Smooth muscle cell (in vitro differentiated cells): Measurements from ENCODE around the gene TBX5. TPM values are rescaled to one million over a fixed set of nuclear protein-coding genes. Genes with fewer than 3 reads are reported as not detected.

ENCODE experiments used
- DNase-seq: peaks from one replicate; lab custom pipeline; 2025; ENCODE audit not compliant: unreplicated experiment; lab: John Stamatoyannopoulos, UW
- H2AFZ ChIP-seq: fragments of 200-600 bp; sonication (generic); 2 replicates; pipeline ENCODE4 v1.6.0; 2016; ENCODE audit warnings: antibody characterized with exemption, low read depth, mild to moderate bottlenecking
- H3F3A ChIP-seq: fragments of 200-600 bp; sonication (generic); 2 replicates; pipeline ENCODE4 v1.6.0; 2017; ENCODE audit warnings: antibody characterized with exemption, low read depth
- H3K27ac ChIP-seq: fragments of 200-600 bp; sonication (generic); 2 replicates; pipeline ENCODE4 v1.5.1; 2016; ENCODE audit warnings: low read depth, mild to moderate bottlenecking
- H3K27me3 ChIP-seq: fragments of 200-600 bp; sonication (generic); 2 replicates; pipeline ENCODE4 v1.6.1; 2016; ENCODE audit warnings: low read depth, mild to moderate bottlenecking
- H3K36me3 ChIP-seq: fragments of 200-600 bp; sonication (generic); 2 replicates; pipeline ENCODE4 v1.5.1; 2016; ENCODE audit warnings: low read depth
- H3K4me1 ChIP-seq: fragments of 200-600 bp; sonication (generic); 2 replicates; pipeline ENCODE4 v1.5.1; 2016; ENCODE audit warnings: low read depth
- H3K4me2 ChIP-seq: fragments of 200-600 bp; sonication (generic); 2 replicates; pipeline ENCODE4 v1.6.0; 2016; ENCODE audit warnings: mild to moderate bottlenecking
- H3K4me3 ChIP-seq: fragments of 200-600 bp; sonication (generic); 2 replicates; pipeline ENCODE4 v1.5.1; 2016; ENCODE audit warnings: mild to moderate bottlenecking
- H3K79me2 ChIP-seq: fragments of 200-600 bp; sonication (generic); 2 replicates; pipeline ENCODE4 v1.6.0; 2016; ENCODE audit warnings: low read depth, mild to moderate bottlenecking
- H3K9ac ChIP-seq: fragments of 200-600 bp; sonication (generic); 2 replicates; pipeline ENCODE4 v1.6.0; 2016; ENCODE audit warnings: low read depth
- H3K9me3 ChIP-seq: fragments of 200-600 bp; sonication (generic); replicated peaks from 2 replicates; pipeline ENCODE4 v1.5.1; 2016; ENCODE audit warnings: low read depth
- H4K20me1 ChIP-seq: fragments of 200-600 bp; sonication (generic); 2 replicates; pipeline ENCODE4 v1.6.0; 2016; ENCODE audit warnings: low read depth
- WGBS: methylation state at CpG from one replicate; pipeline ENCODE4 v1.1.7; 2016; ENCODE audit warnings: low lambda C conversion rate; 5-methylcytosine and 5-hydroxymethylcytosine counted together
- polyA plus RNA-seq: library from polyadenylated mRNA; unstranded; fragments of >200 nt; fragmentation: Nextera tagmentation; extraction: Ambion mirVana; gene quantifications from 2 replicates; pipeline ENCODE4 v1.2.1, GENCODE V29; 2016
- total RNA-seq: library from RNA; depleted of rRNA; stranded (reverse); fragments of >200 nt; gene quantifications from 2 replicates; pipeline ENCODE4 v1.2.3, GENCODE V29; 2014
- TF ChIP-seq, protein P1 (sequence below): fragments of 200-600 bp; sonication (generic); IDR thresholded peaks from 2 replicates; pipeline ENCODE4 v1.5.1; 2017; ENCODE audit warnings: borderline replicate concordance, mild to moderate bottlenecking, antibody characterized with exemption; ENCODE audit not compliant: insufficient read depth, poor library complexity, severe bottlenecking

Gene TBX5
- total and polyA plus RNA-seq, 2 experiments from 2014 or later: not detected

DNA sequence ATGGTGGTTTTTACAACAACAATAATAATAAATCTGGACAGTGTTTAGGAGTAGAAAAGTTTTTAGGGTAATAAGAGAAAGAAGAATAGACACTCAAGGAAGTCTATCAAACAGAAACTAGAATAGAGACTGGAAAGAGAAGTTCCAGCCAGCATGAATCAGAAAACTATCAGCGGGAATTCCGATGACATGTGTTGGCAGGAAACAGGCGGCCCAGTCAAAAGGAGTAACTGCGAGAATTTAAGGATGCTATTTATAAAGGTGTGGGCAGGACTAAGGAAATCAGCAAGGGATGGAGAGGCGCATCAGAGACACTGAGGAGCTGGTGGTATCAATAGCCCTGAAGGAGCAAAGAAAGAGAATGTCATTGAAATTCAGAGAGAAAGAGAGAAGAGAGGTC is 89.9 kb downstream of the TBX5 start:
- H3K9me3 ChIP-seq: no peaks in the 10 kb centered on the region
- peaks cover 6% of the 10 kb centered on the region for H3F3A ChIP-seq
- DNase-seq: no peak
- no peaks in the 10 kb centered on the region for H3K4me1 ChIP-seq
- peak overlapping the region; percentile 55 for H3K4me2 ChIP-seq
- peak overlapping the region; percentile 94 for H3K27ac ChIP-seq
- peak overlapping the region; percentile 68 for H3K9ac ChIP-seq
- no peaks in the 10 kb centered on the region for H3K27me3 ChIP-seq
- H4K20me1 ChIP-seq: no peaks in the 10 kb centered on the region
- no peak overlapping the region for H2AFZ ChIP-seq
- no peaks in the 10 kb centered on the region for H3K79me2 ChIP-seq
- WGBS: 13% methylated on average over 5 of the region's 5 CpGs
- H3K4me3 ChIP-seq: no peak overlapping the region
- H3K36me3 ChIP-seq: no peaks in the 10 kb centered on the region
- TF ChIP-seq, protein P1, sequence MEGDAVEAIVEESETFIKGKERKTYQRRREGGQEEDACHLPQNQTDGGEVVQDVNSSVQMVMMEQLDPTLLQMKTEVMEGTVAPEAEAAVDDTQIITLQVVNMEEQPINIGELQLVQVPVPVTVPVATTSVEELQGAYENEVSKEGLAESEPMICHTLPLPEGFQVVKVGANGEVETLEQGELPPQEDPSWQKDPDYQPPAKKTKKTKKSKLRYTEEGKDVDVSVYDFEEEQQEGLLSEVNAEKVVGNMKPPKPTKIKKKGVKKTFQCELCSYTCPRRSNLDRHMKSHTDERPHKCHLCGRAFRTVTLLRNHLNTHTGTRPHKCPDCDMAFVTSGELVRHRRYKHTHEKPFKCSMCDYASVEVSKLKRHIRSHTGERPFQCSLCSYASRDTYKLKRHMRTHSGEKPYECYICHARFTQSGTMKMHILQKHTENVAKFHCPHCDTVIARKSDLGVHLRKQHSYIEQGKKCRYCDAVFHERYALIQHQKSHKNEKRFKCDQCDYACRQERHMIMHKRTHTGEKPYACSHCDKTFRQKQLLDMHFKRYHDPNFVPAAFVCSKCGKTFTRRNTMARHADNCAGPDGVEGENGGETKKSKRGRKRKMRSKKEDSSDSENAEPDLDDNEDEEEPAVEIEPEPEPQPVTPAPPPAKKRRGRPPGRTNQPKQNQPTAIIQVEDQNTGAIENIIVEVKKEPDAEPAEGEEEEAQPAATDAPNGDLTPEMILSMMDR: no peak

GRCh38 chr12:114314974-114315720 is 90.8 kb downstream of the TBX5 start:
- Histone ChIP-seq H3K36me3 (no peaks in the 10 kb centered on the region), H3K27ac (peak overlapping the region; percentile 94), H2AFZ (no peak overlapping the region), H3K4me1 (no peaks in the 10 kb centered on the region), H3K27me3 (no peaks in the 10 kb centered on the region), H3F3A (peaks cover under 1% of the 10 kb centered on the region), H3K79me2 (no peaks in the 10 kb centered on the region), H3K4me2 (peak overlapping the region; percentile 55), H3K9ac (peak overlapping the region; percentile 68), H3K4me3 (no peak overlapping the region), H4K20me1 (no peaks in the 10 kb centered on the region), H3K9me3 (no peaks in the 10 kb centered on the region)
- TF ChIP-seq, protein P1: no peak
- 96% methylated on average over 16 of the region's 16 CpGs for WGBS
- DNase-seq: no peak

DNA sequence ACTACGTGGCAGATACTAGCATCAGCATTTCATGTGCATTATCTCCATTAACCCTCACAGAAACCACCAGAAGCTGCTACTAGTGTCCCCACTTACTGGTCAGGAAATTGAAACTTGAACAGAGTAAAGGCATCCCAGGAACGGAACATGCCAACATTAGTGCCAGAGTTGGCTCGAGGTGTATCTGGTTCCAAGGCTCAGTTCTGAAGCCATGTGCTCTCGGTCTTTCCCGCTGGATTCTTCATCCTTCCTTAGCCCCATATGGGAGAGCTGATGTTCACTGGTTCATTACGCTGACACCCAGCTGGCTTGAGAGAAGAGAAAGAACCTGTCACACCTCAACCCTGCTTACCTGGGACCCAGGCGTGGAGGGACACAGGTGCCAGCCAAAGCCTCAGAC is 91.5 kb downstream of the TBX5 start:
- H4K20me1 ChIP-seq: no peaks in the 10 kb centered on the region
- no peaks in the 10 kb centered on the region for H3K36me3 ChIP-seq
- no peak overlapping the region for H3K4me3 ChIP-seq
- no peak overlapping the region for H3K4me2 ChIP-seq
- no peaks in the 10 kb centered on the region for H3K4me1 ChIP-seq
- no peaks in the 10 kb centered on the region for H3K27me3 ChIP-seq
- H3K27ac ChIP-seq: no peak overlapping the region
- no peaks in the 10 kb centered on the region for H3K9me3 ChIP-seq
- no peak overlapping the region for H3K9ac ChIP-seq
- no peak overlapping the region for H2AFZ ChIP-seq
- TF ChIP-seq, protein P1: no peak
- no peaks in the 10 kb centered on the region for H3F3A ChIP-seq
- WGBS: 88% methylated on average over 7 of the region's 7 CpGs
- H3K79me2 ChIP-seq: no peaks in the 10 kb centered on the region
- no peak for DNase-seq

GRCh38 chr12:114313910-114314309 is 92.0 kb downstream of the TBX5 start:
- Histone ChIP-seq H3F3A (no peaks in the 10 kb centered on the region), H3K4me2 (no peak overlapping the region), H4K20me1 (no peaks in the 10 kb centered on the region), H3K4me1 (no peaks in the 10 kb centered on the region), H2AFZ (no peak overlapping the region), H3K36me3 (no peaks in the 10 kb centered on the region), H3K79me2 (no peaks in the 10 kb centered on the region), H3K4me3 (no peak overlapping the region), H3K9me3 (no peaks in the 10 kb centered on the region), H3K9ac (no peak overlapping the region), H3K27ac (no peak overlapping the region), H3K27me3 (no peaks in the 10 kb centered on the region)
- no peak for DNase-seq
- TF ChIP-seq, protein P1: no peak
- WGBS: 91% methylated on average over 2 of the region's 2 CpGs
